ES-I3 (cell line): ENCODE measurements around the gene SERP2.

Experiments
- H3K36me3 ChIP-seq: 2 replicates; pipeline ENCODE4 v1.6.1; 2013; ENCODE audit warnings: mild to moderate bottlenecking, low read length, control low read depth, moderate library complexity; ENCODE audit not compliant: insufficient read depth
- H3K4me1 ChIP-seq: 2 replicates; pipeline ENCODE4 v1.6.1; 2013; ENCODE audit warnings: mild to moderate bottlenecking, control low read depth, low read length; ENCODE audit not compliant: insufficient read depth
- H3K9ac ChIP-seq: 2 replicates; pipeline ENCODE4 v1.6.1; 2013; ENCODE audit warnings: low read depth, mild to moderate bottlenecking, low read length, moderate library complexity
- H3K9me3 ChIP-seq: 2 replicates; pipeline ENCODE4 v1.6.1; 2013; ENCODE audit warnings: mild to moderate bottlenecking, low read length, moderate library complexity; ENCODE audit not compliant: control insufficient read depth, insufficient read depth

Gene SERP2

GRCh38 chr13:44402899-44403445, 29.3 kb downstream of the SERP2 start:
- Histone ChIP-seq H3K9ac (peak overlapping the region; percentile 44), H3K4me1 (peaks cover 34% of the 10 kb centered on the region), H3K9me3 (no peaks in the 10 kb centered on the region), H3K36me3 (no peaks in the 10 kb centered on the region)

- H3K4me1 ChIP-seq, result peaks cover 34% of the 10 kb centered on the region
- H3K9ac ChIP-seq, result peak overlapping the region; percentile 44
- H3K36me3 ChIP-seq, result no peaks in the 10 kb centered on the region
- H3K9me3 ChIP-seq, result no peaks in the 10 kb centered on the region
These were observed 29.9 kb downstream of the SERP2 start for GRCh38 chr13:44403461-44404056.

GRCh38 chr13:44404261-44405132, 30.9 kb downstream of the SERP2 start:
- Histone ChIP-seq H3K4me1 (peaks cover 34% of the 10 kb centered on the region), H3K36me3 (no peaks in the 10 kb centered on the region), H3K9me3 (no peaks in the 10 kb centered on the region), H3K9ac (peak overlapping the region; percentile 44)

- H3K9ac ChIP-seq, result no peak overlapping the region
- H3K4me1 ChIP-seq, result peaks cover 34% of the 10 kb centered on the region
- no peaks in the 10 kb centered on the region for H3K36me3 ChIP-seq
- no peaks in the 10 kb centered on the region for H3K9me3 ChIP-seq
These were observed 33.0 kb downstream of the SERP2 start for GRCh38 chr13:44406617-44407016.

GRCh38 chr13:44407379-44407778, 33.8 kb downstream of the SERP2 start:
- Histone ChIP-seq H3K9me3 (no peaks in the 10 kb centered on the region), H3K9ac (no peak overlapping the region), H3K4me1 (peaks cover 34% of the 10 kb centered on the region), H3K36me3 (no peaks in the 10 kb centered on the region)

- H3K36me3 ChIP-seq, result no peaks in the 10 kb centered on the region
- no peaks in the 10 kb centered on the region for H3K9me3 ChIP-seq
- H3K4me1 ChIP-seq, result peaks cover 31% of the 10 kb centered on the region
- H3K9ac ChIP-seq, result no peak overlapping the region
These were observed 34.3 kb downstream of the SERP2 start for GRCh38 chr13:44407891-44408290.

- Histone ChIP-seq H3K9me3 (no peaks in the 10 kb centered on the region), H3K36me3 (no peaks in the 10 kb centered on the region), H3K4me1 (peaks cover 20% of the 10 kb centered on the region; the same call in 1 of the 2 replicates), H3K9ac (no peak overlapping the region)
These were observed 36.0 kb downstream of the SERP2 start for GRCh38 chr13:44409595-44409994.

- H3K36me3 ChIP-seq, result no peaks in the 10 kb centered on the region
- peaks cover 14% of the 10 kb centered on the region; the same call in 1 of the 2 replicates for H3K4me1 ChIP-seq
- no peaks in the 10 kb centered on the region for H3K9me3 ChIP-seq
- H3K9ac ChIP-seq, result no peak overlapping the region
These were observed 36.8 kb downstream of the SERP2 start for GRCh38 chr13:44410328-44410859.

GRCh38 chr13:44411841-44412240, 38.2 kb downstream of the SERP2 start:
- Histone ChIP-seq H3K9ac (no peak overlapping the region), H3K9me3 (no peaks in the 10 kb centered on the region), H3K4me1 (peaks cover 20% of the 10 kb centered on the region), H3K36me3 (no peaks in the 10 kb centered on the region)

GRCh38 chr13:44412346-44412935, 38.8 kb downstream of the SERP2 start:
- no peaks in the 10 kb centered on the region for H3K36me3 ChIP-seq
- H3K9ac ChIP-seq, result no peak overlapping the region
- peaks cover 22% of the 10 kb centered on the region for H3K4me1 ChIP-seq
- no peaks in the 10 kb centered on the region for H3K9me3 ChIP-seq

- Histone ChIP-seq H3K4me1 (peaks cover 24% of the 10 kb centered on the region), H3K9ac (no peak overlapping the region), H3K36me3 (no peaks in the 10 kb centered on the region), H3K9me3 (no peaks in the 10 kb centered on the region)
These were observed 39.5 kb downstream of the SERP2 start for GRCh38 chr13:44413095-44413494.

- no peaks in the 10 kb centered on the region for H3K9me3 ChIP-seq
- H3K9ac ChIP-seq, result no peak overlapping the region
- H3K4me1 ChIP-seq, result peaks cover 24% of the 10 kb centered on the region
- H3K36me3 ChIP-seq, result no peaks in the 10 kb centered on the region
These were observed 41.1 kb downstream of the SERP2 start for GRCh38 chr13:44414716-44415115.

GRCh38 chr13:44415815-44416214, 42.2 kb downstream of the SERP2 start:
- peak overlapping the region; percentile 32; the same call in 1 of the 2 replicates for H3K9ac ChIP-seq
- no peaks in the 10 kb centered on the region for H3K9me3 ChIP-seq
- peaks cover 24% of the 10 kb centered on the region for H3K4me1 ChIP-seq
- no peaks in the 10 kb centered on the region for H3K36me3 ChIP-seq

- Histone ChIP-seq H3K9ac (peak overlapping the region; percentile 32; the same call in 1 of the 2 replicates), H3K36me3 (no peaks in the 10 kb centered on the region), H3K4me1 (peaks cover 24% of the 10 kb centered on the region), H3K9me3 (no peaks in the 10 kb centered on the region)
These were observed 42.7 kb downstream of the SERP2 start for GRCh38 chr13:44416301-44416700.
